HAP-1 (cell line): ENCODE data around the gene IGF2BP2.
"Not testable (repeated sequence)": the region's sequence is repeated elsewhere in the genome, so short reads cannot be mapped to it uniquely, and the experiment has no call there.

Source experiments
- DNase-seq, 2 experiments: peaks; one replicate each; pipeline ENCODE4 v3.0.0-alpha.2; 2016 to 2020; ENCODE audit warnings: low spot score in 2 of 2
- H3K27me3 ChIP-seq: fragments of 250-450 bp; sonication (Bioruptor Pico); 2 replicates; pipeline ENCODE4 v1.5.1; 2020; ENCODE audit warnings: low read depth, mild to moderate bottlenecking, moderate library complexity
- H3K36me3 ChIP-seq: fragments of 250-450 bp; sonication (Bioruptor Pico); replicated peaks from 2 replicates; pipeline ENCODE4 v1.5.1; 2020; ENCODE audit warnings: mild to moderate bottlenecking
- H3K4me1 ChIP-seq: fragments of 250-450 bp; sonication (Bioruptor Pico); 2 replicates; pipeline ENCODE4 v1.5.1; 2020; ENCODE audit warnings: mild to moderate bottlenecking
- H3K4me3 ChIP-seq: fragments of 250-450 bp; sonication (Bioruptor Pico); 2 replicates; pipeline ENCODE4 v1.5.1; 2020; ENCODE audit warnings: mild to moderate bottlenecking, moderate library complexity
- H3K9me3 ChIP-seq: fragments of 250-450 bp; sonication (Bioruptor Pico); 2 replicates; pipeline ENCODE4 v1.5.1; 2020; ENCODE audit warnings: mild to moderate bottlenecking, moderate library complexity
- in situ Hi-C: fragments of 300-500 bp; cut with MboI; formaldehyde crosslinking; loops from 3 replicates; pipeline ENCODE4 v1.14.3; 2020; ENCODE audit warnings: low sequenced_read_pairs, inconsistent platforms, mixed read lengths

Gene IGF2BP2

GRCh38 chr3:185851959-185852358, 27.1 kb upstream of the IGF2BP2 start:
- Histone ChIP-seq H3K9me3 (no peaks in the 10 kb centered on the region), H3K4me3 (no peak overlapping the region), H3K27me3 (no peaks in the 10 kb centered on the region), H3K36me3 (no peaks in the 10 kb centered on the region), H3K4me1 (no peaks in the 10 kb centered on the region)
- in situ Hi-C loops, result no loop called here
- DNase-seq, result no peak

GRCh38 chr3:185851046-185851445, 26.2 kb upstream of the IGF2BP2 start:
- H3K36me3 ChIP-seq, result no peaks in the 10 kb centered on the region
- H3K9me3 ChIP-seq, result no peaks in the 10 kb centered on the region
- no peak for DNase-seq
- H3K27me3 ChIP-seq, result no peaks in the 10 kb centered on the region
- no peak overlapping the region for H3K4me3 ChIP-seq
- in situ Hi-C loops, result no loop called here
- H3K4me1 ChIP-seq, result 0 out of 2 replicates have a peak, but pooled peaks cover 1% of the 10 kb centered on the region

- no peaks in the 10 kb centered on the region for H3K36me3 ChIP-seq
- no peak overlapping the region for H3K4me3 ChIP-seq
- peaks cover 6% of the 10 kb centered on the region; the same call in 1 of the 2 replicates for H3K4me1 ChIP-seq
- no peaks in the 10 kb centered on the region for H3K9me3 ChIP-seq
- in situ Hi-C loops, result no loop called here
- DNase-seq, result no peak
- H3K27me3 ChIP-seq, result no peaks in the 10 kb centered on the region
These were observed 22.7 kb upstream of the IGF2BP2 start for GRCh38 chr3:185847506-185847905.

- DNase-seq, result peak in 1 of 2 experiments; percentile 23
- H3K4me3 ChIP-seq, result no peak overlapping the region
- no peaks in the 10 kb centered on the region for H3K27me3 ChIP-seq
- no peaks in the 10 kb centered on the region for H3K9me3 ChIP-seq
- no peaks in the 10 kb centered on the region for H3K36me3 ChIP-seq
- peaks cover 6% of the 10 kb centered on the region; the same call in 1 of the 2 replicates for H3K4me1 ChIP-seq
- in situ Hi-C loops, result no loop called here
These were observed 21.2 kb upstream of the IGF2BP2 start for GRCh38 chr3:185846037-185846436.

- Histone ChIP-seq H3K27me3 (no peaks in the 10 kb centered on the region), H3K4me3 (no peak overlapping the region), H3K4me1 (peaks cover 6% of the 10 kb centered on the region; the same call in 1 of the 2 replicates), H3K9me3 (no peaks in the 10 kb centered on the region), H3K36me3 (no peaks in the 10 kb centered on the region)
- in situ Hi-C loops, result no loop called here
- DNase-seq, result no peak
These were observed 19.2 kb upstream of the IGF2BP2 start for GRCh38 chr3:185844051-185844450.

GRCh38 chr3:185843635-185844034, 18.8 kb upstream of the IGF2BP2 start:
- no peak overlapping the region for H3K4me3 ChIP-seq
- no peak for DNase-seq
- H3K27me3 ChIP-seq, result no peaks in the 10 kb centered on the region
- no peaks in the 10 kb centered on the region for H3K9me3 ChIP-seq
- in situ Hi-C loops, result no loop called here
- peaks cover 6% of the 10 kb centered on the region; the same call in 1 of the 2 replicates for H3K4me1 ChIP-seq
- H3K36me3 ChIP-seq, result no peaks in the 10 kb centered on the region

GRCh38 chr3:185843126-185843525, 18.3 kb upstream of the IGF2BP2 start:
- in situ Hi-C loops, result no loop called here

GRCh38 chr3:185842241-185842640, 17.4 kb upstream of the IGF2BP2 start:
- Histone ChIP-seq H3K4me3 (no peak overlapping the region), H3K36me3 (no peaks in the 10 kb centered on the region), H3K9me3 (no peaks in the 10 kb centered on the region), H3K4me1 (peaks cover 6% of the 10 kb centered on the region; the same call in 1 of the 2 replicates), H3K27me3 (no peaks in the 10 kb centered on the region)
- DNase-seq, result no peak
- in situ Hi-C loops, result no loop called here

More at GRCh38 chr3:185843126-185843525, 18.3 kb upstream of the IGF2BP2 start:
- Histone ChIP-seq H3K36me3 (no peaks in the 10 kb centered on the region), H3K4me3 (no peak overlapping the region), H3K9me3 (no peaks in the 10 kb centered on the region), H3K27me3 (no peaks in the 10 kb centered on the region), H3K4me1 (peaks cover 6% of the 10 kb centered on the region; the same call in 1 of the 2 replicates)
- no peak for DNase-seq

GRCh38 chr3:185838417-185838989, 13.7 kb upstream of the IGF2BP2 start:
- H3K36me3 ChIP-seq, in situ Hi-C loops, H3K27me3 ChIP-seq, H3K4me3 ChIP-seq, DNase-seq, H3K9me3 ChIP-seq, H3K4me1 ChIP-seq: not testable (repeated sequence)

GRCh38 chr3:185837414-185837813, 12.6 kb upstream of the IGF2BP2 start:
- no peaks in the 10 kb centered on the region for H3K9me3 ChIP-seq
- H3K4me1 ChIP-seq, result peaks cover 5% of the 10 kb centered on the region; the same call in 1 of the 2 replicates
- H3K4me3 ChIP-seq, result no peak overlapping the region
- H3K36me3 ChIP-seq, result no peaks in the 10 kb centered on the region
- in situ Hi-C loops, result no loop called here
- DNase-seq, result no peak
- H3K27me3 ChIP-seq, result no peaks in the 10 kb centered on the region

- no peak for DNase-seq
- H3K27me3 ChIP-seq, result no peaks in the 10 kb centered on the region
- H3K36me3 ChIP-seq, result no peaks in the 10 kb centered on the region
- peaks cover 8% of the 10 kb centered on the region; the same call in 1 of the 2 replicates for H3K4me1 ChIP-seq
- no peak overlapping the region for H3K4me3 ChIP-seq
- in situ Hi-C loops, result no loop called here
- no peaks in the 10 kb centered on the region for H3K9me3 ChIP-seq
These were observed 7.1 kb upstream of the IGF2BP2 start for GRCh38 chr3:185831990-185832389.

GRCh38 chr3:185831195-185831594, 6.4 kb upstream of the IGF2BP2 start:
- in situ Hi-C loops, result no loop called here
- peaks cover 13% of the 10 kb centered on the region; the same call in 1 of the 2 replicates for H3K4me1 ChIP-seq
- no peaks in the 10 kb centered on the region for H3K27me3 ChIP-seq
- no peak overlapping the region for H3K4me3 ChIP-seq
- H3K9me3 ChIP-seq, result no peaks in the 10 kb centered on the region
- no peak for DNase-seq
- H3K36me3 ChIP-seq, result no peaks in the 10 kb centered on the region

GRCh38 chr3:185830018-185830797, 5.4 kb upstream of the IGF2BP2 start:
- no peaks in the 10 kb centered on the region for H3K9me3 ChIP-seq
- in situ Hi-C loops, result no loop called here

GRCh38 chr3:185828755-185829154, 3.9 kb upstream of the IGF2BP2 start:
- Histone ChIP-seq H3K27me3 (no peaks in the 10 kb centered on the region), H3K4me1 (peaks cover 9% of the 10 kb centered on the region; the same call in 1 of the 2 replicates), H3K4me3 (no peak overlapping the region), H3K9me3 (no peaks in the 10 kb centered on the region), H3K36me3 (no peaks in the 10 kb centered on the region)
- in situ Hi-C loops, result no loop called here
- DNase-seq, result no peak

More at GRCh38 chr3:185830018-185830797, 5.4 kb upstream of the IGF2BP2 start:
- Histone ChIP-seq H3K36me3 (no peaks in the 10 kb centered on the region), H3K4me3 (no peak overlapping the region), H3K4me1 (peaks cover 14% of the 10 kb centered on the region; the same call in 1 of the 2 replicates), H3K27me3 (no peaks in the 10 kb centered on the region)
- no peak for DNase-seq
